ENCODE measurements around the gene BRSK1.

GRCh38 chr19:55238030-55238429, 45.8 kb upstream of the BRSK1 start:
- no peak for TF ChIP-seq ZBTB10 (CRISPR knock-in tag; IDR thresholded peaks at IDR 0.05; ENCODE audit: borderline replicate concordance)
- TF ChIP-seq ZNF343 (CRISPR knock-in tag; IDR thresholded peaks at IDR 0.05), result no peak
- TF ChIP-seq POLR2A (IDR thresholded peaks at IDR 0.05; ENCODE audit: insufficient read depth in 1 of 2, low read depth in 2 of 2, low read length in 2 of 2), result no peak
- no peak for TF ChIP-seq ZNF766 (CRISPR knock-in tag; IDR thresholded peaks at IDR 0.05; ENCODE audit: borderline replicate concordance)
- TF ChIP-seq PTBP1 (IDR thresholded peaks at IDR 0.05; ENCODE audit: low read depth, low read length, poor library complexity, severe bottlenecking), result no peak
- TF ChIP-seq EP300 (IDR thresholded peaks at IDR 0.05; ENCODE audit: low read depth in 2 of 2, low read length in 2 of 2), result no peak
- TF ChIP-seq EP300 (CRISPR knock-in tag; IDR thresholded peaks at IDR 0.05; ENCODE audit: borderline replicate concordance), result no peak
- TF ChIP-seq ZNF124 (CRISPR knock-in tag; IDR thresholded peaks at IDR 0.05), result no peak
- no peak for TF ChIP-seq TCF7L2 (IDR thresholded peaks at IDR 0.05; ENCODE audit: low read depth, low read length)
- TF ChIP-seq NFE2L2 (IDR thresholded peaks at IDR 0.05; ENCODE audit: low read length), result no peak
- no peak for TF ChIP-seq JUNB (CRISPR knock-in tag; IDR thresholded peaks at IDR 0.05; ENCODE audit: borderline replicate concordance)
- TF ChIP-seq, protein P1, sequence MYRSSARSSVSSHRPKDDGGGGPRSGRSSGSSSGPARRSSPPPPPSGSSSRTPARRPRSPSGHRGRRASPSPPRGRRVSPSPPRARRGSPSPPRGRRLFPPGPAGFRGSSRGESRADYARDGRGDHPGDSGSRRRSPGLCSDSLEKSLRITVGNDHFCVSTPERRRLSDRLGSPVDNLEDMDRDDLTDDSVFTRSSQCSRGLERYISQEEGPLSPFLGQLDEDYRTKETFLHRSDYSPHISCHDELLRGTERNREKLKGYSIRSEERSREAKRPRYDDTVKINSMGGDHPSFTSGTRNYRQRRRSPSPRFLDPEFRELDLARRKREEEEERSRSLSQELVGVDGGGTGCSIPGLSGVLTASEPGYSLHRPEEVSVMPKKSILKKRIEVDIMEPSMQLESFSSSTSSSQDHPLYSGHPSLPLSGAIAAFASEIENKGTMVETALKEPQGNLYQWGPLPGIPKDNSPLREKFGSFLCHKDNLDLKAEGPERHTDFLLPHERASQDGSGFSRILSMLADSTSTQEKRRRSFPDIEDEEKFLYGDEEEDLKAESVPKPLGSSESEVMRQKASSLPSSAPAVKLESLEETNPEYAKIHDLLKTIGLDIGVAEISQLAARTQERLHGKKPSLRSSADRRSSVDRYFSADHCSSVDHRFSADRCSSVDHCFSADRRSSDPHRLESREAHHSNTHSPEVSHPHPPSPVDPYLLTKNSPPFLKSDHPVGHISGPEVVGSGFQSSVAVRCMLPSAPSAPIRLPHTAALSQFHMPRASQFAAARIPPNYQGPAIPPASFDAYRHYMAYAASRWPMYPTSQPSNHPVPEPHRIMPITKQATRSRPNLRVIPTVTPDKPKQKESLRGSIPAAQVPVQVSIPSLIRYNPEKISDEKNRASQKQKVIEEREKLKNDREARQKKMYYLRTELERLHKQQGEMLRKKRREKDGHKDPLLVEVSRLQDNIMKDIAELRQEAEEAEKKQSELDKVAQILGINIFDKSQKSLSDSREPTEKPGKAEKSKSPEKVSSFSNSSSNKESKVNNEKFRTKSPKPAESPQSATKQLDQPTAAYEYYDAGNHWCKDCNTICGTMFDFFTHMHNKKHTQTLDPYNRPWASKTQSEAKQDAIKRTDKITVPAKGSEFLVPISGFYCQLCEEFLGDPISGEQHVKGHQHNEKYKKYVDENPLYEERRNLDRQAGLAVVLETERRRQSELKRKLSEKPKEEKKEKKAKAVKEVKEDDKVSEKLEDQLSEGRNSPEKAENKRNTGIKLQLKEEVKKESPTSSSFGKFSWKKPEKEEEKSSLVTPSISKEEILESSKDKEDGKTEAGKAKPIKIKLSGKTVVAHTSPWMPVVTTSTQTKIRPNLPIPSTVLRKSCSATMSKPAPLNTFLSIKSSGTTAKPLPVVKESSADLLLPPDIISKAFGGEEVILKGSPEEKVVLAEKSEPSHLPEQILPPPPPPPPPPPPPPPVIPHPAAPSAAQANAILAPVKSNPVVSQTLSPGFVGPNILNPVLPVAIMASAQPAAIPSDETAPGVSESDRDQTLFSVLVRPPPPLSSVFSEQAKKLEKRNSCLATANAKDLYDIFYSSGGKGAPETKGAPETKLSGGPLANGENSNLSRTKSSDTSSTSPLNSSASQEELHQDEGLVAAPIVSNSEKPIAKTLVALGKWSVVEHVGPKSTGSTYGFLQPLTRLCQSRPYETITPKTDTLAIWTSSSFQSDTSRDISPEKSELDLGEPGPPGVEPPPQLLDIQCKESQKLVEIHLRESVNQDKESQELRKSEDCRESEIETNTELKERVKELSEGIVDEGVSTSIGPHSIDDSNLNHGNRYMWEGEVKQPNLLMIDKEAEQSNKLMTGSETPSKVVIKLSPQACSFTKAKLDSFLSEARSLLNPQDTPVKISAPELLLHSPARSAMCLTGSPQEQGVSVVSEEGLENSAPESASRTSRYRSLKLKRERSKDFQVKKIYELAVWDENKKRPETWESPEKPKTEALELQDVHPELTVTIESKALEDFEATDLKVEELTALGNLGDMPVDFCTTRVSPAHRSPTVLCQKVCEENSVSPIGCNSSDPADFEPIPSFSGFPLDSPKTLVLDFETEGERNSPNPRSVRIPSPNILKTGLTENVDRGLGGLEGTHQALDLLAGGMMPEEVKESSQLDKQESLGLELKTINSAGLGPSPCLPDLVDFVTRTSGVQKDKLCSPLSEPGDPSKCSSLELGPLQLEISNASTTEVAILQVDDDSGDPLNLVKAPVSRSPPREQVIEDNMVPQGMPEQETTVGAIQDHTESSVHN (CRISPR knock-in tag; IDR thresholded peaks at IDR 0.05), result no peak
- TF ChIP-seq RFX1 (IDR thresholded peaks at IDR 0.05), result no peak
- TF ChIP-seq CHCHD3 (CRISPR knock-in tag; IDR thresholded peaks at IDR 0.05), result no peak
